ENCODE results near the gene SPACA1.

GRCh38 chr6:88008411-88008810, 39.2 kb upstream of the SPACA1 start:
- TF ChIP-seq, protein P1, sequence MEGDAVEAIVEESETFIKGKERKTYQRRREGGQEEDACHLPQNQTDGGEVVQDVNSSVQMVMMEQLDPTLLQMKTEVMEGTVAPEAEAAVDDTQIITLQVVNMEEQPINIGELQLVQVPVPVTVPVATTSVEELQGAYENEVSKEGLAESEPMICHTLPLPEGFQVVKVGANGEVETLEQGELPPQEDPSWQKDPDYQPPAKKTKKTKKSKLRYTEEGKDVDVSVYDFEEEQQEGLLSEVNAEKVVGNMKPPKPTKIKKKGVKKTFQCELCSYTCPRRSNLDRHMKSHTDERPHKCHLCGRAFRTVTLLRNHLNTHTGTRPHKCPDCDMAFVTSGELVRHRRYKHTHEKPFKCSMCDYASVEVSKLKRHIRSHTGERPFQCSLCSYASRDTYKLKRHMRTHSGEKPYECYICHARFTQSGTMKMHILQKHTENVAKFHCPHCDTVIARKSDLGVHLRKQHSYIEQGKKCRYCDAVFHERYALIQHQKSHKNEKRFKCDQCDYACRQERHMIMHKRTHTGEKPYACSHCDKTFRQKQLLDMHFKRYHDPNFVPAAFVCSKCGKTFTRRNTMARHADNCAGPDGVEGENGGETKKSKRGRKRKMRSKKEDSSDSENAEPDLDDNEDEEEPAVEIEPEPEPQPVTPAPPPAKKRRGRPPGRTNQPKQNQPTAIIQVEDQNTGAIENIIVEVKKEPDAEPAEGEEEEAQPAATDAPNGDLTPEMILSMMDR (IDR thresholded peaks at IDR 0.05) = no peak
- TF ChIP-seq POLR2AphosphoS5 (IDR thresholded peaks at IDR 0.05) (no peak), POLR2A (IDR thresholded peaks at IDR 0.05) (no peak)
